CD4-positive, alpha-beta T cell treated with Interleukin-4 for 1 hour (primary cell): ENCODE data around the gene GRIK1.

ENCODE experiments used
- DNase-seq, 2 donors: peaks; one replicate each; pipeline ENCODE4 v3.0.0-alpha.2; 2020 to 2022

Gene GRIK1

GRCh38 chr21:29509121-29509520 is 430.7 kb downstream of the GRIK1 start:
- no peak for DNase-seq

GRCh38 chr21:29508301-29508700 is 431.5 kb downstream of the GRIK1 start:
- no peak for DNase-seq

DNA sequence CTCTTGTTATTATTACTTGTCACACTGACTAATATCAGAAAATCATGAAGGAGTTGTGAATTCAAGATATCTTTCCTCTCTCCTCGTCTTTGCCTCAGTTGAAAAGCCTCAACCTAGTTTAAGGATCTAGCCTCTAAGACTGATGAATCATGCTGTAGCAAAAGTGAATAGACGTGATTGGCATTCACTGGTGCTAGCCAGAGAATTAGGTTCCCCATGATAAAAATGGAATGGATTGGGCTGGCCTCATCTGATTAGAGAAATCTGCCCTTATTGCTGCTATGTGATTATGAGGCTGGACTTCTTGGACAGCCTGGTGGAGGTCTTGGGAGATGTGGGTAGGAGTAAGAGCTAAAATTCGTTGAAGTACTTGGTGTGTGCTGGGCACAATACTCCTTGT is 432.8 kb downstream of the GRIK1 start:
- no peak for DNase-seq

DNA sequence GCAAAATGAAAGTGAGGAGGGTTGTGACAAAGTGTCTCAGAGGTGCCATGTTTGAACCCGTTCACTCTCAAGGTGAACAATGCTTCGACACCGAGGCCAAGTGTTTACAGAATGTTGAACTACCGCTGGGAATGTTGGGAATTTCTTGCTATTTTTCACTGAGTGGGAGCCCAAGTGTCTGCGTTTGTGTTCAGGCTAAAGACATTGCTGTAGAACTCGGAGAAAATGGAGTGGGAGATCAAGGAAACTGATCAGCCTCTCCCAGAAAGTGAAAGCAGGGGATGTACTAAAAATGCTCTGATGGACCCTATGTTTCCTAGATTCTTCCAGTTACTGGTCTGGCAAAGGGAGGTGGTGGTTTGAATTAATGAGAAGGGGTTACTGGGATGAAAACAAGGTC is 433.6 kb downstream of the GRIK1 start:
- no peak for DNase-seq

DNA sequence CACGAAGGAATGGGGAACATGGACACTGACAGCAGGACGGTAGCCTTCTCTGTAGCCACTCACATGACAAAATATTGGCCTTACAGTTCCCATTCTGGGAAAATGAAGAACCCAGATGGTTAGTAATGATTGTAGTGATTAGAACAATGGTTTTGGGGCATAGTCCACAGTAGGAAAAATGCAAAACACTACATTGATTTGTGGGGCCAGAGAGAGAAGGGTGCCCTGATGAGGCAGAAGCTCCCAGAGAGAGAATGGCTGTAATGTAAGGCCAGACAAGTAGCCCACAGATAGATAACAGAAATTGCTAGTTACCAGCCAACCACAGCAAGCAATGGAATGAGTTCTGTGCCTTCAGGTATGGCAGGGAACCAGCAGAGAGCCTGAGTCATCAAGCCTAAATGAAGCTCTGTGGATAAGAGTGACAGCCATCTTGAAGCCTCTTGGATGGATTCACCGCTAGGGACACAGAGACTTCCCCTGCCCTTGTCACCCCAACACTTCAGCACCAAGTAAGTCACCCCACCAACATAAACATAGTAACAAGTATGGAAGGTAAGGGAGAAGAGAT is 435.0 kb downstream of the GRIK1 start:
- DNase-seq = no peak

DNA sequence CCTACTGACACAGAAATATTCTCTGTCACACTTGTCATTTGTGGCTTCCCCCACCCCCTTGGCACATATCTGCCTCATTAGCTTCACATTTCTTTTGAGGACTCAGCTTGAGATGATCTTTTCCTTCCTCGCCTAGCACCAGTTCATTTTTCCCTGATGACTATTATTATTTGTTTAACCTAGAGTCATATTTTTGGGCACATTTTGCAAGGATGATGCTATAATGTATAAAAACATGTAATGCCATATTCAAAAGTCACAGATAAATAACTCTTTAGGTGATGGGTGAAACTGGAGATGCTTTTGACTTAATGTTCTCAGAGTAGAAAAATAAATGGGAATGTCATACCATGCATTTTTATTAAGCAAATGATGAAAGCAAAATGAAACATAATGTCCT is 438.3 kb downstream of the GRIK1 start:
- DNase-seq = no peak

- DNase-seq = no peak
Observed at GRCh38 chr21:29499734-29500343, 440.0 kb downstream of the GRIK1 start.

DNA sequence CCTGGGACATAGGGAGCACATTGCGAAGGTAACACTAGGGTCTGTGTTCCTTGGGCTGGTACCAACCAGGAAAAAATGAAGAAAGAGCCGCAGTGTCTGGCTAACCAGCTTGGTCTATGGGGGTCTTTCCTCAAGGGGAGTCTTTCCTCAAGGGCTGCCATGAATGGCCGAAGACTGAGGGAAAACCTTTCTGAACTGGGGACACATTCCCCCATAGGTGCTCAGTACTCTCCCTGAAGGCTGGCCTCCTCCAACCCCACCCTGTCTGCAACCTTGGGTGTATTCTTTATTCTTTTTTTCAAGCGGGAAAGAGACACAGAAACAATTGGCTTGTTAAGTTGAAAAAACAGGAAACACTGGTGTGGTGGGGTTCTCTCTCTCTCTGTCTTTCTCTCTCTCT is 440.6 kb downstream of the GRIK1 start:
- no peak for DNase-seq

- DNase-seq = no peak
Observed at GRCh38 chr21:29496337-29496736, 443.5 kb downstream of the GRIK1 start.

- DNase-seq = no peak
Observed at GRCh38 chr21:29490016-29490415, 449.8 kb downstream of the GRIK1 start.

DNA sequence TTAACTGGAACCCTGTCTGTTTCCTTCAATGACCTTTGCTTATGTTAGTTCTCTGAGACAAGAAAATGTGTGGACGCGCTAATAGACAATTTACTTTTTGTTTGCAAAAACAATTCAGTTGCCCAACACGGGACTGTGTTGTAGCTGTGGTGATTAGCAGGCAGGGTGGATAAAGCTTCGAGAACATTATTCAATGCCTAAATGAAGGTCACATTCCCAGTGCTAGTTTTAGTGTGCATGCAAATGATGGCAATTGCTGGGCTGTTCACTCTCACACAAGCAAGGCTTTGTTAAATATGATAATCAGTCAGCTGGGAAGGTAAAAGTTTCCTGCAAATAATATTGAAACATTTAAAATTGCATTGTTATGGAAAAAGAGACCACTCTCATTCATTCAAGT is 452.6 kb downstream of the GRIK1 start:
- no peak for DNase-seq
